GM12892 (cell line): Measurements from ENCODE around the gene DDX49.

Source experiments
- POLR2A ChIP-seq: IDR thresholded peaks from 2 replicates; pipeline ENCODE4 v1.6.1; 2011; ENCODE audit warnings: low read depth, low read length, control low read depth
- POLR2AphosphoS5 ChIP-seq: IDR thresholded peaks from 2 replicates; pipeline ENCODE4 v1.6.1; 2011; ENCODE audit warnings: low read depth, low read length, control low read depth

DNA sequence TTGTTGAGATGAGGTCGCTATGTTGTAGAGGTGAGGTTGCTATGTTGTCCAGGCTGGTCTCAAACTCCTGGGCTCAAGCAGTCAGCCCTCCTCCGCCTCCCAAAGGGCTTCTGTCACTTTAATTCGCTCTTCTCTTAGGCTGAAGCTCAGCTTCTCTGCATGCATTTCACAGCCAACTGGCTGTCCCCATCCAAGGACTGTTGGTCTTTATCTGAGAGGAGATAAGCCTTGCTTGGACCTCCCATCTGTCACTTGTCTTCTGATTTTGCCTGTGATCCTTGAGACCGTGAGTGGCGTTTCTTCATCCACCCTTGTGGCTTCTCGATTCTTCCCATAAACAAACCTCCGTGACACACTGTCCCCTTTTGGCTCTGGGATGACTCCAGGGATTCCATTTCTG is 48.0 kb upstream of the DDX49 start:
- no peak for TF ChIP-seq POLR2A
- TF ChIP-seq POLR2AphosphoS5: no peak
